ENCODE results near the gene SAMHD1.

Gene SAMHD1

GRCh38 chr20:36888880-36889516 lies 62.5 kb downstream of the SAMHD1 start:
- no peak for TF ChIP-seq GATA2 (IDR thresholded peaks at IDR 0.05; ENCODE audit: low read depth, low read length)
- TF ChIP-seq GATA3 (IDR thresholded peaks at IDR 0.05; ENCODE audit: low read depth, low read length), result no peak

- TF ChIP-seq GATA3 (IDR thresholded peaks at IDR 0.05; ENCODE audit: low read depth, low read length) (no peak), GATA2 (IDR thresholded peaks at IDR 0.05; ENCODE audit: low read depth, low read length) (no peak)
These were observed 63.8 kb downstream of the SAMHD1 start for GRCh38 chr20:36887752-36888090.

GRCh38 chr20:36886859-36887751 lies 64.4 kb downstream of the SAMHD1 start:
- peak; percentile 42; the same call in 1 of the 2 replicates for TF ChIP-seq GATA2 (IDR thresholded peaks at IDR 0.05; ENCODE audit: low read depth, low read length)
- no peak for TF ChIP-seq GATA3 (IDR thresholded peaks at IDR 0.05; ENCODE audit: low read depth, low read length)

GRCh38 chr20:36885356-36885755 lies 66.2 kb downstream of the SAMHD1 start:
- no peak for TF ChIP-seq GATA3 (IDR thresholded peaks at IDR 0.05; ENCODE audit: low read depth, low read length)
- TF ChIP-seq GATA2 (IDR thresholded peaks at IDR 0.05; ENCODE audit: low read depth, low read length), result no peak

GRCh38 chr20:36883977-36884535 lies 67.5 kb downstream of the SAMHD1 start:
- TF ChIP-seq GATA3 (IDR thresholded peaks at IDR 0.05; ENCODE audit: low read depth, low read length) (no peak), GATA2 (IDR thresholded peaks at IDR 0.05; ENCODE audit: low read depth, low read length) (no peak)

- TF ChIP-seq GATA3 (IDR thresholded peaks at IDR 0.05; ENCODE audit: low read depth, low read length) (no peak), GATA2 (IDR thresholded peaks at IDR 0.05; ENCODE audit: low read depth, low read length) (no peak)
These were observed 69.6 kb downstream of the SAMHD1 start for GRCh38 chr20:36881888-36882287.

GRCh38 chr20:36881331-36881730 lies 70.2 kb downstream of the SAMHD1 start:
- TF ChIP-seq GATA3 (IDR thresholded peaks at IDR 0.05; ENCODE audit: low read depth, low read length) (no peak), GATA2 (IDR thresholded peaks at IDR 0.05; ENCODE audit: low read depth, low read length) (no peak)

- TF ChIP-seq GATA3 (IDR thresholded peaks at IDR 0.05; ENCODE audit: low read depth, low read length) (no peak), GATA2 (IDR thresholded peaks at IDR 0.05; ENCODE audit: low read depth, low read length) (no peak)
These were observed 70.7 kb downstream of the SAMHD1 start for GRCh38 chr20:36880741-36881250.

GRCh38 chr20:36878941-36879340 lies 72.6 kb downstream of the SAMHD1 start:
- TF ChIP-seq GATA3 (IDR thresholded peaks at IDR 0.05; ENCODE audit: low read depth, low read length), result no peak
- no peak for TF ChIP-seq GATA2 (IDR thresholded peaks at IDR 0.05; ENCODE audit: low read depth, low read length)

GRCh38 chr20:36876473-36876833 lies 75.1 kb downstream of the SAMHD1 start:
- no peak for TF ChIP-seq GATA2 (IDR thresholded peaks at IDR 0.05; ENCODE audit: low read depth, low read length)
- TF ChIP-seq GATA3 (IDR thresholded peaks at IDR 0.05; ENCODE audit: low read depth, low read length), result no peak

GRCh38 chr20:36875702-36876472 lies 75.6 kb downstream of the SAMHD1 start, which contains the start of gene TLDC2:
Gene TLDC2, plus strand, starts transcription at chr20:36876138. Its CDS starts 37 bp downstream, at chr20:36876175.
- TF ChIP-seq GATA3 (IDR thresholded peaks at IDR 0.05; ENCODE audit: low read depth, low read length) (no peak), GATA2 (IDR thresholded peaks at IDR 0.05; ENCODE audit: low read depth, low read length) (no peak)

GRCh38 chr20:36873498-36874189 lies 77.9 kb downstream of the SAMHD1 start:
- no peak for TF ChIP-seq GATA3 (IDR thresholded peaks at IDR 0.05; ENCODE audit: low read depth, low read length)
- TF ChIP-seq GATA2 (IDR thresholded peaks at IDR 0.05; ENCODE audit: low read depth, low read length), result no peak

GRCh38 chr20:36872852-36873251 lies 78.7 kb downstream of the SAMHD1 start:
- TF ChIP-seq GATA3 (IDR thresholded peaks at IDR 0.05; ENCODE audit: low read depth, low read length) (no peak), GATA2 (IDR thresholded peaks at IDR 0.05; ENCODE audit: low read depth, low read length) (peak; percentile 42; the same call in 1 of the 2 replicates)
